Measurements from ENCODE around the gene FBXL17. TPM values are rescaled to one million over a fixed set of nuclear protein-coding genes. Genes with fewer than 3 reads are reported as not detected.

Gene FBXL17
- total RNA-seq, 1 donor from 2014 or later = 17.1 TPM

- no peaks in the 10 kb centered on the region for H3K36me3 ChIP-seq
- ATAC-seq = no peak
- no peak for DNase-seq
- no peak overlapping the region for H3K27ac ChIP-seq
- H3K9me3 ChIP-seq = no peaks in the 10 kb centered on the region
- no peak for TF ChIP-seq CTCF (IDR thresholded peaks at IDR 0.05)
- no peak overlapping the region for H3K4me3 ChIP-seq
- no peaks in the 10 kb centered on the region for H3K27me3 ChIP-seq (ENCODE audit: low read depth)
- intact Hi-C loops (cut with DNase I) = no loop called here
- H3K4me1 ChIP-seq = no peaks in the 10 kb centered on the region
Observed at GRCh38 chr5:107817436-107817835, 564.5 kb downstream of the FBXL17 start.

- intact Hi-C loops (cut with DNase I) = no loop called here
- Histone ChIP-seq H3K36me3 (no peaks in the 10 kb centered on the region), H3K9me3 (no peaks in the 10 kb centered on the region), H3K27ac (no peak overlapping the region), H3K4me1 (no peaks in the 10 kb centered on the region), H3K4me3 (no peak overlapping the region), H3K27me3 (ENCODE audit: low read depth) (no peaks in the 10 kb centered on the region)
- ATAC-seq (no peak), DNase-seq (no peak)
- TF ChIP-seq CTCF (IDR thresholded peaks at IDR 0.05) = no peak
Observed at GRCh38 chr5:107815109-107815508, 566.8 kb downstream of the FBXL17 start.

- ATAC-seq (peak in 1 of 2 donors; percentile 19), DNase-seq (no peak)
- Histone ChIP-seq H3K4me3 (no peak overlapping the region), H3K9me3 (no peaks in the 10 kb centered on the region), H3K27ac (no peak overlapping the region), H3K36me3 (no peaks in the 10 kb centered on the region), H3K4me1 (no peaks in the 10 kb centered on the region), H3K27me3 (ENCODE audit: low read depth) (no peaks in the 10 kb centered on the region)
- TF ChIP-seq CTCF (IDR thresholded peaks at IDR 0.05) = no peak
- intact Hi-C loops (cut with DNase I) = no loop called here
Observed at GRCh38 chr5:107814183-107814827, 567.6 kb downstream of the FBXL17 start.

GRCh38 chr5:107813559-107813958, 568.3 kb downstream of the FBXL17 start:
- no peak overlapping the region for H3K4me3 ChIP-seq
- no peaks in the 10 kb centered on the region for H3K36me3 ChIP-seq
- H3K4me1 ChIP-seq = no peaks in the 10 kb centered on the region
- H3K27me3 ChIP-seq (ENCODE audit: low read depth) = no peaks in the 10 kb centered on the region
- H3K9me3 ChIP-seq = no peaks in the 10 kb centered on the region
- H3K27ac ChIP-seq = no peak overlapping the region
- no peak for ATAC-seq
- DNase-seq = no peak
- TF ChIP-seq CTCF (IDR thresholded peaks at IDR 0.05) = no peak
- intact Hi-C loops (cut with DNase I) = no loop called here

- ATAC-seq = no peak
- no peak overlapping the region for H3K27ac ChIP-seq
Observed at GRCh38 chr5:107812570-107813141, 569.2 kb downstream of the FBXL17 start.

More at GRCh38 chr5:107812570-107813141, 569.2 kb downstream of the FBXL17 start:
- intact Hi-C loops (cut with DNase I) = no loop called here
- no peaks in the 10 kb centered on the region for H3K36me3 ChIP-seq
- H3K27me3 ChIP-seq (ENCODE audit: low read depth) = no peaks in the 10 kb centered on the region
- no peak overlapping the region for H3K4me3 ChIP-seq
- DNase-seq = no peak
- no peaks in the 10 kb centered on the region for H3K9me3 ChIP-seq
- H3K4me1 ChIP-seq = no peaks in the 10 kb centered on the region
- no peak for TF ChIP-seq CTCF (IDR thresholded peaks at IDR 0.05)

Measured in lower lobe of right lung (tissue), 2 donors.